ENCODE measurements around the gene RYK. TPM values are rescaled to one million over a fixed set of nuclear protein-coding genes. Genes with fewer than 3 reads are reported as not detected.
A peak's percentile ranks its signal among the peaks of the same experiment; 100 is the strongest.

The RYK gene
- total and polyA plus RNA-seq, 8 donors, result 15.8 to 128 (median 42.8) TPM

- no peaks in the 10 kb centered on the region for H3K9me3 ChIP-seq
- TF ChIP-seq POLR2A (IDR thresholded peaks at IDR 0.05) (no peak), CTCF (IDR thresholded peaks at IDR 0.05) (no peak), POLR2AphosphoS5 (IDR thresholded peaks at IDR 0.05) (no peak), EP300 (IDR thresholded peaks at IDR 0.05) (no peak)
- DNase-seq, result peak in 1 of 2 donors; percentile 90
- H3K27ac ChIP-seq, result peak overlapping the region in 3 of 5 donors; percentile 17 to 53 (median 50)
- H3K36me3 ChIP-seq, result no peaks in the 10 kb centered on the region
- intact Hi-C loops (cut with DNase I; ENCODE audit: low total_unique reads), result no loop called here
- WGBS, 5 donors, result 43 to 76% (median 63%) methylated on average over 4 of the region's 4 CpGs
- peaks cover 0 to 12% (median 8%) of the 10 kb centered on the region in 4 donors for H3K4me1 ChIP-seq
- H3K4me3 ChIP-seq, result no peak overlapping the region
- H3K27me3 ChIP-seq, result no peaks in the 10 kb centered on the region
Measured at GRCh38 chr3:134291319-134292254, 40.9 kb upstream of the RYK start.

DNA sequence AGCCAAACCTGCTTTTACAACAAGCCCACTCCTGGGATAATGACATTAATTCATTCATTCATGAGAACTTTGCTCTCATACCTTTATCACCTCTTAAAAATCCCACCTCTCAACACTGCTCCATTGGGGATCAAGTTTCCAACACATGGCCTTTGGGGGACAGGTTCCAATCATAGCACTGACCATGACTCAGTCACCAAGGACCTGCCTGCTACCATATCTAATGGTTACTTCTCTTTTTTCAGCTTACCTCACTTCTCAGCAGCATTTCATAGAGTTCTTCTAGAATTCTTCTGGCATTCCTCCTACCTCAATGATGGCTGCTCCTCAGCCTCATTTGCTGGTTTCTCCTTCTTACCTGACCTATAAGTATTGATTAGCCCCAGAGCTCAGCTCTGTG lies 36.9 kb upstream of the RYK start:
- no peaks in the 10 kb centered on the region for H3K36me3 ChIP-seq
- intact Hi-C loops (cut with DNase I; ENCODE audit: low total_unique reads), result no loop called here
- peaks cover 0 to 12% (median 8%) of the 10 kb centered on the region in 4 donors for H3K4me1 ChIP-seq
- no peak overlapping the region for H3K27ac ChIP-seq
- no peaks in the 10 kb centered on the region for H3K27me3 ChIP-seq
- TF ChIP-seq POLR2A (IDR thresholded peaks at IDR 0.05), result no peak
- no peak for TF ChIP-seq CTCF (IDR thresholded peaks at IDR 0.05)
- no peak overlapping the region for H3K4me3 ChIP-seq
- no peak for DNase-seq
- no peaks in the 10 kb centered on the region for H3K9me3 ChIP-seq

- Histone ChIP-seq H3K36me3 (no peaks in the 10 kb centered on the region), H3K27me3 (no peaks in the 10 kb centered on the region), H3K9me3 (no peaks in the 10 kb centered on the region), H3K4me3 (no peak overlapping the region), H3K27ac (no peak overlapping the region), H3K4me1 (no peaks in the 10 kb centered on the region)
- no peak for DNase-seq
- TF ChIP-seq POLR2A (IDR thresholded peaks at IDR 0.05), result no peak
- no peak for TF ChIP-seq EP300 (IDR thresholded peaks at IDR 0.05)
- TF ChIP-seq POLR2AphosphoS5 (IDR thresholded peaks at IDR 0.05), result no peak
- TF ChIP-seq CTCF (IDR thresholded peaks at IDR 0.05), result no peak
- WGBS, 5 donors, result 84 to 90% (median 88%) methylated on average over 6 of the region's 6 CpGs
- intact Hi-C loops (cut with DNase I; ENCODE audit: low total_unique reads), result no loop called here
Measured at GRCh38 chr3:134284438-134284837, 33.8 kb upstream of the RYK start.

- intact Hi-C loops (cut with DNase I; ENCODE audit: low total_unique reads), result no loop called here
- no peak overlapping the region for H3K4me3 ChIP-seq
- WGBS, 5 donors, result 91 to 93% (median 93%) methylated on average over 8 of the region's 8 CpGs
- H3K36me3 ChIP-seq, result no peaks in the 10 kb centered on the region
- no peaks in the 10 kb centered on the region for H3K4me1 ChIP-seq
- no peaks in the 10 kb centered on the region for H3K9me3 ChIP-seq
- H3K27ac ChIP-seq, result no peak overlapping the region
- no peak for DNase-seq
- H3K27me3 ChIP-seq, result no peaks in the 10 kb centered on the region
- TF ChIP-seq POLR2AphosphoS5 (IDR thresholded peaks at IDR 0.05) (no peak), CTCF (IDR thresholded peaks at IDR 0.05) (no peak), EP300 (IDR thresholded peaks at IDR 0.05) (no peak), POLR2A (IDR thresholded peaks at IDR 0.05) (no peak)
Measured at GRCh38 chr3:134282659-134283047, 32.0 kb upstream of the RYK start.
